Measurements from ENCODE around the gene PPIE.

PPIE gene

GRCh38 chr1:39720094-39720999 lies 18.3 kb upstream of the PPIE start:
- peak in 1 of 56 donors; percentile 13 for DNase-seq

DNA sequence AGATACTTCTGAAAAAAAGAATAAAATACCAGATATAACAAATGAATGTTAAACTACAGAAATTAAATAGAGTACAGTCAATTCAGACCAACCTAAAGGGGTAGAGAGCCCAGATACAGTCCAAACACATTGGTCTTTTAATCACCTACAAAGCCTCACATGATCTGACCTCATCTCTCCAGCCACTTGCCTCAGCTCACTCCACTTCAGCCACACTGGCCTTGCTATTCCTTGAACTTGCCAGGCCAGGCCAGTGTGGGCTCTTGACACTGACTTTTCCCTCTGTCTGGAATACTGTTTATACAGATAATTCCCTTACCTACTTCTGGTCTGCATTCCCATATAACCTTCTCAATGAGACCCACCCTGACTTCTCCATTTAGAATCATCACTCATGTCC lies 17.0 kb upstream of the PPIE start:
- DNase-seq = no peak

- DNase-seq = no peak
These were observed 16.2 kb upstream of the PPIE start for GRCh38 chr1:39722495-39722894.

DNA sequence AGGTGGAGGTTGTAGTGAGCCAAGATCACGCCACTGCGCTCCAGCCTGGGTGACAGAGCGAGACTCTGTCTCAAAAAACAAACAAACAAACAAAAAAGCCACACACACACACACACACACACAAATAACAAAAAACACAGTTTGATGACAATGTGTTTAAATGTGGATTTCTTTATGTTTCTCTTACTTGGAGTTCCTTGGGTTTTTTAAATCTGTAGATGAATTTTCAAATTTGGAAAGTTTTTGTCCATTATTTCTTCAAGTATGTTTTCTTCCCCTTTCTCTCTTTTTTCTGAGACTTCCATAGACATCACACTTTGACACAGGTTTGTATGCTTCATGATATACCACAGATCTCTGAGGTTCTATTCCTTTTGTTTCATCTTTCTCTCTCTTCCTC lies 12.1 kb upstream of the PPIE start:
- no peak for DNase-seq

DNA sequence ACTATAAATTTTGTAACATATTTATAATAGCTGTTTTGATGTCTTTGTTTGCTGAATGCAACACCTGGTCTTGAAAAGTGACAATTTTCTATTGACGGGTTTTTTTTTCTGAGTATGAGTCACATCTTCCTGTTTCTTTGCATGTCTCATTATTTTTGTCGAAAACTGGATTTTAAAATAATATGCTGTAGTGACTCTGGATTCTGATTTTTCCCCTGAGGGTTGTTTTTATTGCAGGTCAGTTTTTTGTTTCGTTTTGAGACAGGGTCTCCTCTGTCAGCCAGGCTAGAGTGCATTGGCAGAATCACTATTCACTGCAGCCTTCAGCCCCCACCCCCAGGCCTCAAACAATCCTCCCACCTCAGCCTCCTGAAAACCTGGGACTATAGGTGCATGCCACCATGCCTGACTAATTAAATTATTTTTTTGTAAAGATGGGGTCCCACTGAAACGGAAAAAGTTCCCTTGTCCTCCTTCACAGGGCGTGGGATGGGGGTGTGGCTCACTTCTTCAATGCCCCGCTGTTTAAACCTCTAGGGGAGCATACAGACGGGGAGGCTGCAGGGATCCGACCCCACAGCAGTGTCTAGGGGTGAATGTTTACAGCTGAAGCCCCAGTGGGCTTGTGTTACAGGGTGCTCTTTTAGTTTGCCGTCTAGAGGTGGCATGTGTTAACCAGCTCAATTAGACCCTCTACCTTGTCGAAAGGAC lies 11.3 kb upstream of the PPIE start:
- no peak for DNase-seq

- DNase-seq = no peak
These were observed 10.8 kb upstream of the PPIE start for GRCh38 chr1:39727932-39728317.

DNA sequence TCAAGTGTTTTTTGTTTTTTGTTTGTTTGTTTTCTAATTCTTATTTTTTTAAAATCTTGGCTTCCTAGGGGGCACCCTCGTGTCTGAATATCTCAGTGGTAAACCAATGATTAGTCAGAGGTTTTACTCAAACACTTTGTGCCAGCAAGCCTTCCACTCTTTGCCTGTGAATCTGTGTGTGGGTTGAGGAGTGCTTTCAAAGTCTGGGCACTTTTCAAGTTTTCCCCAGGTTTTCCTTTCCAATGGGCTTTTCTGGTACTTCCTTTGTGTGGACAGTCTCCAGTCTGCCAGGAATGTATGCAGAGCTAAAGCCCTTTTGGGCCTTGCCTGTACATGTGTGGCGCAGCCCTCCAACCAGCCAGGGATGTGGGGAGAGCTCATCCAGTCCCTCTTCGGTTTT lies 9.7 kb upstream of the PPIE start:
- DNase-seq = peak in 1 of 56 donors; percentile 12

GRCh38 chr1:39729842-39730241 lies 8.8 kb upstream of the PPIE start:
- no peak for DNase-seq

DNA sequence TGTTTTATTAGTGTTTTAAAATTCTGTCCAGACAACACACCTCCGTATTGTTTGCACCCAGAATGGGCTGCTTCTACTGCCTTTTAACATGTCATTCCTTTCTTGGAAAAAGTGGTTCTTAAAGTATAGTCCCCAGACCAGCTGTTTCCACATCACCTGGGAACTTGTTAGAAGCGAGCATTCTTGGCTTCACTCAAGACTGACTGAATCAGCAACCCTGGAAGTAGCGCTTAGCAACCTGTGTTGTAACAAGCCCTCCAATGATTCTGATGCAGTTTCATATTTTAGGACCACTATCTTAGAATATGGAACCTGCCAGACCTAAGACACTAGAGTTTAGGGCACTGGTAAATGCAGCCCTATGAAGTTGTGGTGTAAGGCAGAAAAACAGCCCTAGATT lies 6.0 kb upstream of the PPIE start:
- DNase-seq = no peak

GRCh38 chr1:39733161-39733560 lies 5.5 kb upstream of the PPIE start:
- peak in 21 of 56 donors; percentile 7 to 62 (median 22) for DNase-seq

- no peak for DNase-seq
These were observed 3.0 kb upstream of the PPIE start for GRCh38 chr1:39735731-39736130.

GRCh38 chr1:39737546-39738169 lies 1.0 kb upstream of the PPIE start:
- DNase-seq = no peak

GRCh38 chr1:39745016-39745670 lies 6.5 kb downstream of the PPIE start:
- no peak for DNase-seq

- DNase-seq = no peak
These were observed 12.9 kb downstream of the PPIE start for GRCh38 chr1:39751595-39751994.

DNA sequence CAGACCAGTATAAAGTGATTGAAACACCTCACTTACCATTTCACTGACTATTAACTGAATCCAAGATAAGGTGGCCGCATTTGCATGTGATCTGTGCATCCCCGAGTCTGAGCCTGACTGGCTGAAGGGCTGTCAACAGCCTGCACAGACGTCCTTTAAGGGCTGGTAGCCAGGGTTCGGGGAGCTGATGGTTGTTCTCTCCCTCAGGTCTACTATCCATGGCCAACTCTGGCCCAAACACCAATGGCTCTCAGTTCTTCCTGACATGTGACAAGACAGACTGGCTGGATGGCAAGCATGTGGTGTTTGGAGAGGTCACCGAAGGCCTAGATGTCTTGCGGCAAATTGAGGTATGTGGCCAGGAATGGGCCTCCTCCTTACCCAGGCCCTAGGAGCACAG lies 14.0 kb downstream of the PPIE start:
- no peak for DNase-seq

- DNase-seq = no peak
These were observed 14.7 kb downstream of the PPIE start for GRCh38 chr1:39753132-39754025.

DNA sequence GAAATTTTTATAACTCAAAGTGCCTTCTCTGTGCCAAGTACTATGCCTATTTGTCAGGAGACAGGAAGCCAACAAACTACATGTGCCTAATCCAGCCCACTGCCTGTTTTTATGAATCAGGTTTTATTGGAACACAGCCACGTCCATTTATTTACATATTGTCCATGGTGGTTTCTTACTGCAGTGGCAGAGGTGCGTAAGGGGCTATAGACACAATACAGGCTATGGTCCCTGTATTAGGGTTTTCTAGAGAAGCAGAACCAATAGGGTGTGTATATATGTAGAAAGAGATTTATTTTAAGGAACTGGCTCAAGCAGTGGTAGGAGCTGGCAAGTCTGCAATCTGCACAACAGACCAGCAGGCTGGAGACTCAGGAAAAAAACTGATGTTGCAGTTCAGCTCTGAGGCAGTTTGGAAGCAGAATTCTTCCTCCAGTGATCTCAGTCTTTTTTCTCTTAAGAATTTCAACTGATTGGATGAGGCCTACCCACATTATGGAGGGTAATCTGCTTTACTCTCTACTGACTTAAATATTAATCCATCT lies 15.4 kb downstream of the PPIE start:
- DNase-seq = peak in 2 of 56 donors; percentile 4 to 7

DNA sequence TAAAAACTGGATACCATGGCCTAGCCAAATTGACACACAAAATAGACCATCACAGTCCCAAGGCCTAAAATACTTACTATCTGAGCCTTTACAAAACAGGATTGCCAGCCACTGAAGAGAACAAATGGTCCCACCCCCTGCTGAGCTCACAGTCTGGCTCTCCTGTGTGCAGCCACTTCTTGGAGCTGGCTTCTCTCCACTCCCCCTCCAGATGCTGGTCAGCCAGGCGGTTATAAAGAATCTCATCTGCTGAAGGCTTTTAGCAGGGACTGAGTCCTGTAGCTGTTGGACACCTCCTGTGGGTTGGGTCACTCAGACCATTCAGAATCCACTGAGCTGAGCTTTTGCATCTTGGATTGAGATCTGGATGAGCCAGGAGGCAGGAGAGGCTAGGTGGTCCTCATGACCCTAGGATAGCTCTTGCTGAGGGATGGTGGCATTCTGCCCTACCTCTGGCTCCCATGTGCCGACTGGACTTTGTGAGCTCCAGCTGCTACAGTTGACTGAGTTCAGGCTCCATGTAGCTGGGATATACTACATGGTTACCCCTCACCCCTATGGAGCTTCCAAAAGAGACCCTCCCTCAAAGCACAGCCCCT lies 16.3 kb downstream of the PPIE start:
- no peak for DNase-seq

DNA sequence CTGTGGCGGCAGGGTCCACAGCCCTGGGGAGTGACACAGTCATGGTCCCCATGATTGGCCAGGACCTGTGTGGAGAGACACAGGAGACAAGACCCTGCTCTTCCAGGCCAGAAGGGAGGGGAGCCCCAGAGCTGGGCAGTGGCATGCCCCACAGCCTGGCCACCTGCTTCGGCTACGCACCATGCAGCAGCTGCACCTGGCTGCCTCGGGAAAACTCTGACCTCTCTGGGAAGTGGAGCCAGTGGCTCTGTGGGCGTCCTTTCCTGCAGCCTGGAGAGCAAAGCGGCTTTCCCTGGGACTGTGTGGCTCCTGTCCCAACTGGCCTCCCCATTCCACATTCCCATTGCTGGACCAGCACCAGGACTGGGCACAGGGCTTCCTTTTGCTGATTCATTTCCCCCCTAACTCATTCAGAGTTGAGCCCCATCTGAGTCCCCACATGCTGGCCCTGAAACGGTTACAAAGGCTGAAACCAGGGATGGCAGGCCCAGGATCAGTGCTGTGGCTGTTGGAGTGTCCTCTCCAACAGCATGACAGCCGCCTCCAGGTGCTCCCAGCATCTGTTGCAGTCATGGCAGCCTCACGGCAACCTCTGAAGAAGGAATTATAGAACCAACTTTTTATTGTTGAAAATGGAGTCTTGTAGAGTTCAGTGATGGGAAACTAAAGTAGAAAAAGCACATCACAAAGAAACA lies 17.4 kb downstream of the PPIE start:
- DNase-seq = no peak

All from amygdala (tissue), 56 donors.